HEK293 (cell line): ENCODE data around the gene TANGO2.

Experiments
- BCL11B ChIP-seq: fragments of 450-650 bp; formaldehyde crosslinking; IDR thresholded peaks from 2 replicates; pipeline ENCODE4 v1.5.1; 2016; ENCODE audit warnings: low read depth, missing biosample characterization, missing genetic modification characterization
- ELK4 ChIP-seq: IDR thresholded peaks from 2 replicates; pipeline ENCODE4 v1.6.1; 2011; ENCODE audit warnings: mild to moderate bottlenecking, low read depth, low read length, borderline replicate concordance
- FEZF1 ChIP-seq: fragments of 450-650 bp; formaldehyde crosslinking; IDR thresholded peaks from 2 replicates; pipeline ENCODE4 v1.5.1; 2016; ENCODE audit warnings: missing biosample characterization, missing genetic modification characterization
- GLI4 ChIP-seq: fragments of 450-650 bp; formaldehyde crosslinking; IDR thresholded peaks from 2 replicates; pipeline ENCODE4 v1.5.1; 2016; ENCODE audit warnings: missing biosample characterization, missing genetic modification characterization
- MZF1 ChIP-seq: fragments of 450-650 bp; formaldehyde crosslinking; IDR thresholded peaks from 2 replicates; pipeline ENCODE4 v1.5.1; 2017; ENCODE audit warnings: missing biosample characterization, missing genetic modification characterization, borderline replicate concordance
- OVOL3 ChIP-seq: fragments of 450-650 bp; formaldehyde crosslinking; IDR thresholded peaks from 2 replicates; pipeline ENCODE4 v1.5.1; 2016; ENCODE audit warnings: missing biosample characterization, missing genetic modification characterization
- TRIM28 ChIP-seq: IDR thresholded peaks from 2 replicates; pipeline ENCODE4 v1.6.1; 2011; ENCODE audit warnings: low read length, control low read depth, borderline replicate concordance
- ZBTB21 ChIP-seq: fragments of 450-650 bp; formaldehyde crosslinking; IDR thresholded peaks from 2 replicates; pipeline ENCODE4 v1.5.1; 2017; ENCODE audit warnings: missing biosample characterization, missing genetic modification characterization
- ZBTB48 ChIP-seq: fragments of 450-650 bp; formaldehyde crosslinking; IDR thresholded peaks from 2 replicates; pipeline ENCODE4 v1.5.1; 2016; ENCODE audit warnings: missing biosample characterization, missing genetic modification characterization
- ZFHX2 ChIP-seq: fragments of 450-650 bp; formaldehyde crosslinking; conservative IDR thresholded peaks from 2 replicates; pipeline ENCODE4 v1.5.1; 2016; ENCODE audit warnings: missing biosample characterization, missing genetic modification characterization
- ZFP3 ChIP-seq: fragments of 450-650 bp; formaldehyde crosslinking; IDR thresholded peaks from 2 replicates; pipeline ENCODE4 v1.5.1; 2016; ENCODE audit warnings: low read depth, missing biosample characterization, missing genetic modification characterization
- ZIC2 ChIP-seq: fragments of 450-650 bp; formaldehyde crosslinking; IDR thresholded peaks from 2 replicates; pipeline ENCODE4 v1.5.1; 2016; ENCODE audit warnings: missing biosample characterization, missing genetic modification characterization
- ZNF121 ChIP-seq: fragments of 450-650 bp; formaldehyde crosslinking; IDR thresholded peaks from 2 replicates; pipeline ENCODE4 v1.5.1; 2016; ENCODE audit warnings: missing biosample characterization, missing genetic modification characterization
- ZNF211 ChIP-seq: fragments of 450-650 bp; formaldehyde crosslinking; IDR thresholded peaks from 2 replicates; pipeline ENCODE4 v1.5.1; 2016; ENCODE audit warnings: low read depth, missing biosample characterization, missing genetic modification characterization
- ZNF24 ChIP-seq: fragments of 450-650 bp; formaldehyde crosslinking; IDR thresholded peaks from 2 replicates; pipeline ENCODE4 v1.5.1; 2016; ENCODE audit warnings: missing biosample characterization, missing genetic modification characterization
- ZNF26 ChIP-seq: fragments of 450-650 bp; formaldehyde crosslinking; IDR thresholded peaks from 2 replicates; pipeline ENCODE4 v1.5.1; 2016; ENCODE audit warnings: missing biosample characterization, missing genetic modification characterization
- ZNF302 ChIP-seq: fragments of 450-650 bp; formaldehyde crosslinking; IDR thresholded peaks from 2 replicates; pipeline ENCODE4 v1.5.1; 2016; ENCODE audit warnings: missing biosample characterization, missing genetic modification characterization, low read depth
- ZNF311 ChIP-seq: fragments of 450-650 bp; formaldehyde crosslinking; IDR thresholded peaks from 2 replicates; pipeline ENCODE4 v1.5.1; 2017; ENCODE audit warnings: missing biosample characterization, missing genetic modification characterization, borderline replicate concordance
- ZNF341 ChIP-seq: fragments of 450-650 bp; formaldehyde crosslinking; IDR thresholded peaks from 2 replicates; pipeline ENCODE4; 2016; ENCODE audit warnings: low read depth, missing biosample characterization, missing genetic modification characterization
- ZNF501 ChIP-seq: fragments of 450-650 bp; formaldehyde crosslinking; IDR thresholded peaks from 2 replicates; pipeline ENCODE4 v1.5.1; 2016; ENCODE audit warnings: missing biosample characterization, missing genetic modification characterization
- ZNF530 ChIP-seq: fragments of 450-650 bp; formaldehyde crosslinking; IDR thresholded peaks from 2 replicates; pipeline ENCODE4 v1.5.1; 2016; ENCODE audit warnings: low read depth, missing biosample characterization, missing genetic modification characterization
- ZNF621 ChIP-seq: fragments of 450-650 bp; formaldehyde crosslinking; IDR thresholded peaks from 2 replicates; pipeline ENCODE4 v1.5.1; 2017; ENCODE audit warnings: missing biosample characterization, missing genetic modification characterization
- ZNF626 ChIP-seq: fragments of 450-650 bp; sonication (Bioruptor Pico); formaldehyde crosslinking; IDR thresholded peaks from 2 replicates; pipeline ENCODE4 v1.5.1; 2018; ENCODE audit warnings: missing biosample characterization, missing genetic modification characterization, inconsistent platforms
- ZNF645 ChIP-seq: fragments of 450-650 bp; formaldehyde crosslinking; IDR thresholded peaks from 2 replicates; pipeline ENCODE4; 2016; ENCODE audit warnings: missing biosample characterization, missing genetic modification characterization
- ZNF658 ChIP-seq: fragments of 450-650 bp; formaldehyde crosslinking; IDR thresholded peaks from 2 replicates; pipeline ENCODE4; 2016; ENCODE audit warnings: missing biosample characterization, missing genetic modification characterization
- ZNF776 ChIP-seq: fragments of 450-650 bp; formaldehyde crosslinking; IDR thresholded peaks from 2 replicates; pipeline ENCODE4 v1.5.0; 2017; ENCODE audit warnings: missing biosample characterization, missing genetic modification characterization, borderline replicate concordance
- ZNF777 ChIP-seq: fragments of 450-650 bp; formaldehyde crosslinking; IDR thresholded peaks from 2 replicates; pipeline ENCODE4 v1.5.1; 2017; ENCODE audit warnings: missing biosample characterization, missing genetic modification characterization, borderline replicate concordance
- TF ChIP-seq, protein P1 (sequence below): fragments of 450-650 bp; formaldehyde crosslinking; optimal IDR thresholded peaks from 2 replicates; pipeline ENCODE3; 2016; ENCODE audit warnings: missing biosample characterization, mild to moderate bottlenecking, missing genetic modification characterization
- TF ChIP-seq, protein P2 (sequence below): fragments of 450-650 bp; formaldehyde crosslinking; IDR thresholded peaks from 2 replicates; pipeline ENCODE4 v1.5.1; 2017; ENCODE audit warnings: missing biosample characterization, missing genetic modification characterization
- TF ChIP-seq, protein P3 (sequence below): fragments of 450-650 bp; formaldehyde crosslinking; IDR thresholded peaks from 2 replicates; pipeline ENCODE4 v1.5.1; 2016; ENCODE audit warnings: missing biosample characterization, missing genetic modification characterization
- TF ChIP-seq, protein P4 (sequence below): fragments of 450-650 bp; formaldehyde crosslinking; IDR thresholded peaks from 2 replicates; pipeline ENCODE4 v1.5.1; 2016; ENCODE audit warnings: missing biosample characterization, missing genetic modification characterization, borderline replicate concordance

Gene TANGO2

DNA sequence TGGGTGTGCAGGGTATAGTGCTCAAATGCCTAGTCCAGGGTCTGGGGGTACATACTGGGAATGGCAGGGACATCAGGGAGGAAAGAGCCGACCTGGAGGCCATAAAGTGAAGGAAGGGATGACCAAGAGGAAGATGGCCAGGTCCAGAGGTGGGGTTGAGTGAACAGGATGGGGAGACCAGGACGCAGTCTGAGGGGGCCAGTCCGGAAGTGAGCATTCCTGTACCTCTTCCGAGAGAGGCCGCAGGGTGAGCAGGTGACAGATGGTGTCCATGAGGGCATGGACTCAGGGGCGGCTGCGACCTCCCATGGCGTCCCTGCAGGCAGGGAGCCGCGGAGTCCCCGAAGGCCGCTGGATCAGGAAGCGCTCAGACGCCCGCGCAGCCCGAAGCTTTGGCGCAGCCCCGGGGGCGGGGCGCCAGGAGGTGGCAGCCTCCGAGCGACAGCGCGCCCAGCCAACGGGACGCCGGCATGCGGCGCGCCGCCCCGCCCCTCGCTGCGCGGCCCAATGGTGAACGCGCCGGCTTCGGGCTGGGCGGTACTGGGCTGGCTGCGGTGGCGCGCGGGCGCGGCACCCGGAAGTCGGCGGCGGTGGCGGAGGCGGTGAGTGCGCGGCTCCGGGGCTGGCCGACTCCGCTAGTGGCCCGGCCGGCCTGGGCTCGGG is at the start of gene TANGO2 (continued):
- TF ChIP-seq, protein P1, sequence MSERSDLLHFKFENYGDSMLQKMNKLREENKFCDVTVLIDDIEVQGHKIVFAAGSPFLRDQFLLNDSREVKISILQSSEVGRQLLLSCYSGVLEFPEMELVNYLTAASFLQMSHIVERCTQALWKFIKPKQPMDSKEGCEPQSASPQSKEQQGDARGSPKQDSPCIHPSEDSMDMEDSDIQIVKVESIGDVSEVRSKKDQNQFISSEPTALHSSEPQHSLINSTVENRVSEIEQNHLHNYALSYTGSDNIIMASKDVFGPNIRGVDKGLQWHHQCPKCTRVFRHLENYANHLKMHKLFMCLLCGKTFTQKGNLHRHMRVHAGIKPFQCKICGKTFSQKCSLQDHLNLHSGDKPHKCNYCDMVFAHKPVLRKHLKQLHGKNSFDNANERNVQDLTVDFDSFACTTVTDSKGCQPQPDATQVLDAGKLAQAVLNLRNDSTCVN (tag by site-specific recombination), result peak; percentile 46
- TF ChIP-seq ZNF26 (no peak), ZNF121 (tag by site-specific recombination) (no peak), ZNF211 (tag by site-specific recombination) (no peak), ZNF530 (no peak), OVOL3 (tag by site-specific recombination) (no peak), ZNF24 (tag by site-specific recombination) (no peak), FEZF1 (tag by site-specific recombination) (no peak), ZNF501 (no peak), ZNF626 (no peak), ZNF776 (tag by site-specific recombination) (no peak), ZBTB21 (no peak), ZFHX2 (tag by site-specific recombination) (no peak; the same call in 1 of the 2 replicates), ZNF777 (tag by site-specific recombination) (no peak), BCL11B (tag by site-specific recombination) (0 out of 2 replicates have a peak, but pooled peaks have one; percentile 51), ZNF658 (tag by site-specific recombination) (no peak), ZNF645 (tag by site-specific recombination) (no peak), ZNF341 (tag by site-specific recombination) (no peak), ZFP3 (no peak), GLI4 (tag by site-specific recombination) (0 out of 2 replicates have a peak, but pooled peaks have one; percentile 35), ZNF302 (tag by site-specific recombination) (no peak), TRIM28 (no peak), ZNF621 (no peak), ZIC2 (peak; percentile 68), MZF1 (no peak), ELK4 (no peak; the same call in 1 of the 2 replicates), ZBTB48 (tag by site-specific recombination) (peak; percentile 45), ZNF311 (no peak)
- TF ChIP-seq, protein P2, sequence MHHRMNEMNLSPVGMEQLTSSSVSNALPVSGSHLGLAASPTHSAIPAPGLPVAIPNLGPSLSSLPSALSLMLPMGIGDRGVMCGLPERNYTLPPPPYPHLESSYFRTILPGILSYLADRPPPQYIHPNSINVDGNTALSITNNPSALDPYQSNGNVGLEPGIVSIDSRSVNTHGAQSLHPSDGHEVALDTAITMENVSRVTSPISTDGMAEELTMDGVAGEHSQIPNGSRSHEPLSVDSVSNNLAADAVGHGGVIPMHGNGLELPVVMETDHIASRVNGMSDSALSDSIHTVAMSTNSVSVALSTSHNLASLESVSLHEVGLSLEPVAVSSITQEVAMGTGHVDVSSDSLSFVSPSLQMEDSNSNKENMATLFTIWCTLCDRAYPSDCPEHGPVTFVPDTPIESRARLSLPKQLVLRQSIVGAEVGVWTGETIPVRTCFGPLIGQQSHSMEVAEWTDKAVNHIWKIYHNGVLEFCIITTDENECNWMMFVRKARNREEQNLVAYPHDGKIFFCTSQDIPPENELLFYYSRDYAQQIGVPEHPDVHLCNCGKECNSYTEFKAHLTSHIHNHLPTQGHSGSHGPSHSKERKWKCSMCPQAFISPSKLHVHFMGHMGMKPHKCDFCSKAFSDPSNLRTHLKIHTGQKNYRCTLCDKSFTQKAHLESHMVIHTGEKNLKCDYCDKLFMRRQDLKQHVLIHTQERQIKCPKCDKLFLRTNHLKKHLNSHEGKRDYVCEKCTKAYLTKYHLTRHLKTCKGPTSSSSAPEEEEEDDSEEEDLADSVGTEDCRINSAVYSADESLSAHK (tag by site-specific recombination), result no peak
- TF ChIP-seq, protein P3, sequence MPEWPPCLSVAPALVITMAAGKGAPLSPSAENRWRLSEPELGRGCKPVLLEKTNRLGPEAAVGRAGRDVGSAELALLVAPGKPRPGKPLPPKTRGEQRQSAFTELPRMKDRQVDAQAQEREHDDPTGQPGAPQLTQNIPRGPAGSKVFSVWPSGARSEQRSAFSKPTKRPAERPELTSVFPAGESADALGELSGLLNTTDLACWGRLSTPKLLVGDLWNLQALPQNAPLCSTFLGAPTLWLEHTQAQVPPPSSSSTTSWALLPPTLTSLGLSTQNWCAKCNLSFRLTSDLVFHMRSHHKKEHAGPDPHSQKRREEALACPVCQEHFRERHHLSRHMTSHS (tag by site-specific recombination), result no peak
- TF ChIP-seq, protein P4, sequence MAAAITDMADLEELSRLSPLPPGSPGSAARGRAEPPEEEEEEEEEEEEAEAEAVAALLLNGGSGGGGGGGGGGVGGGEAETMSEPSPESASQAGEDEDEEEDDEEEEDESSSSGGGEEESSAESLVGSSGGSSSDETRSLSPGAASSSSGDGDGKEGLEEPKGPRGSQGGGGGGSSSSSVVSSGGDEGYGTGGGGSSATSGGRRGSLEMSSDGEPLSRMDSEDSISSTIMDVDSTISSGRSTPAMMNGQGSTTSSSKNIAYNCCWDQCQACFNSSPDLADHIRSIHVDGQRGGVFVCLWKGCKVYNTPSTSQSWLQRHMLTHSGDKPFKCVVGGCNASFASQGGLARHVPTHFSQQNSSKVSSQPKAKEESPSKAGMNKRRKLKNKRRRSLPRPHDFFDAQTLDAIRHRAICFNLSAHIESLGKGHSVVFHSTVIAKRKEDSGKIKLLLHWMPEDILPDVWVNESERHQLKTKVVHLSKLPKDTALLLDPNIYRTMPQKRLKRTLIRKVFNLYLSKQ (tag by site-specific recombination), result no peak
